ENCODE measurements around the gene MRM3. TPM values are rescaled to one million over a fixed set of nuclear protein-coding genes. Genes with fewer than 3 reads are reported as not detected.
"Not testable (repeated sequence)": the region's sequence is repeated elsewhere in the genome, so short reads cannot be mapped to it uniquely, and the experiment has no call there.

MRM3 gene
- total RNA-seq, 2 donors from 2014 or later: 14.0 to 18.7 TPM

GRCh38 chr17:835263-835662 is 53.1 kb downstream of the MRM3 start:
- H3K27me3 Mint-ChIP-seq (ENCODE audit: insufficient read depth): no peaks in the 10 kb centered on the region
- H3K9ac ChIP-seq (ENCODE audit: extremely low read depth, low read length, poor library complexity, severe bottlenecking): no peak overlapping the region
- no peak overlapping the region for H3K4me3 ChIP-seq (ENCODE audit: low read length)
- H3K27ac ChIP-seq (ENCODE audit: low read depth, low read length): peak overlapping the region; percentile 65
- TF ChIP-seq CTCF (conservative IDR thresholded peaks at IDR 0.05): no peak
- peak; percentile 76 for DNase-seq
- no peaks in the 10 kb centered on the region for H3K9me3 ChIP-seq (ENCODE audit: control insufficient read depth, low read length)
- no peaks in the 10 kb centered on the region for H3K4me1 ChIP-seq (ENCODE audit: control insufficient read depth, insufficient read depth, low read length)
- H3K4me1 Mint-ChIP-seq: peaks cover 3% of the 10 kb centered on the region
- peaks cover 40% of the 10 kb centered on the region for H3K36me3 ChIP-seq (ENCODE audit: control insufficient read depth, insufficient read depth, low read length)
- H3K9me3 Mint-ChIP-seq: peaks cover 6% of the 10 kb centered on the region
- WGBS, 2 experiments (ENCODE audit: insufficient coverage in 1 of 2, insufficient read length in 1 of 2): 55 to 80% methylated on average over 5 to 8 of the region's 9 CpGs
- no peak overlapping the region for H3K4me3 Mint-ChIP-seq
- H3K27ac Mint-ChIP-seq: peak overlapping the region; percentile 88
- H3K27me3 ChIP-seq (ENCODE audit: control insufficient read depth, insufficient read depth, low read length, poor library complexity, severe bottlenecking): no peaks in the 10 kb centered on the region
- H3K36me3 Mint-ChIP-seq (ENCODE audit: low read depth): peaks cover 54% of the 10 kb centered on the region

GRCh38 chr17:835721-836120 is 53.6 kb downstream of the MRM3 start:
- H3K27me3 Mint-ChIP-seq (ENCODE audit: insufficient read depth); H3K4me3 ChIP-seq (ENCODE audit: low read length); DNase-seq; H3K27me3 ChIP-seq (ENCODE audit: control insufficient read depth, insufficient read depth, low read length, poor library complexity, severe bottlenecking); H3K9me3 Mint-ChIP-seq; H3K4me1 ChIP-seq (ENCODE audit: control insufficient read depth, insufficient read depth, low read length); H3K4me3 Mint-ChIP-seq; H3K4me1 Mint-ChIP-seq; H3K9me3 ChIP-seq (ENCODE audit: control insufficient read depth, low read length): not testable (repeated sequence)
- Mint-ChIP-seq H3K36me3 (ENCODE audit: low read depth) (peaks cover 56% of the 10 kb centered on the region), H3K27ac (peak overlapping the region; percentile 88)
- H3K27ac ChIP-seq (ENCODE audit: low read depth, low read length): peak overlapping the region; percentile 65
- peaks cover 42% of the 10 kb centered on the region for H3K36me3 ChIP-seq (ENCODE audit: control insufficient read depth, insufficient read depth, low read length)
- WGBS, 2 experiments (ENCODE audit: insufficient coverage in 1 of 2, insufficient read length in 1 of 2): 0% methylated on average over 1 of the region's 27 CpGs; no CpG with 5 or more reads in 1 of the 2 experiments
- peak overlapping the region; percentile 1 for H3K9ac ChIP-seq (ENCODE audit: extremely low read depth, low read length, poor library complexity, severe bottlenecking)

- no peaks in the 10 kb centered on the region for H3K4me1 ChIP-seq (ENCODE audit: control insufficient read depth, insufficient read depth, low read length)
- H3K4me3 Mint-ChIP-seq: no peak overlapping the region
- H3K9me3 ChIP-seq (ENCODE audit: control insufficient read depth, low read length): no peaks in the 10 kb centered on the region
- no peaks in the 10 kb centered on the region for H3K27me3 ChIP-seq (ENCODE audit: control insufficient read depth, insufficient read depth, low read length, poor library complexity, severe bottlenecking)
- H3K9me3 Mint-ChIP-seq: peaks cover 10% of the 10 kb centered on the region
- no peaks in the 10 kb centered on the region for H3K27me3 Mint-ChIP-seq (ENCODE audit: insufficient read depth)
- TF ChIP-seq CTCF (conservative IDR thresholded peaks at IDR 0.05): no peak
- 81 to 88% methylated on average over 8 to 9 of the region's 9 CpGs for WGBS, 2 experiments (ENCODE audit: insufficient coverage in 1 of 2, insufficient read length in 1 of 2)
- H3K36me3 ChIP-seq (ENCODE audit: control insufficient read depth, insufficient read depth, low read length): peaks cover 47% of the 10 kb centered on the region
- H3K9ac ChIP-seq (ENCODE audit: extremely low read depth, low read length, poor library complexity, severe bottlenecking): peak overlapping the region; percentile 1
- no peak overlapping the region for H3K4me3 ChIP-seq (ENCODE audit: low read length)
- H3K27ac Mint-ChIP-seq: peak overlapping the region; percentile 77
- H3K4me1 Mint-ChIP-seq: peaks cover 3% of the 10 kb centered on the region
- peaks cover 57% of the 10 kb centered on the region for H3K36me3 Mint-ChIP-seq (ENCODE audit: low read depth)
- peak overlapping the region; percentile 62 for H3K27ac ChIP-seq (ENCODE audit: low read depth, low read length)
- DNase-seq: no peak
Observed at GRCh38 chr17:836151-836550, 54.0 kb downstream of the MRM3 start.

GRCh38 chr17:838486-838885 is 56.3 kb downstream of the MRM3 start:
- Mint-ChIP-seq H3K36me3 (ENCODE audit: low read depth) (peaks cover 60% of the 10 kb centered on the region), H3K4me3 (no peak overlapping the region), H3K9me3 (peaks cover 9% of the 10 kb centered on the region), H3K4me1 (peaks cover 4% of the 10 kb centered on the region), H3K27ac (peak overlapping the region; percentile 60), H3K27me3 (ENCODE audit: insufficient read depth) (no peaks in the 10 kb centered on the region)
- H3K4me3 ChIP-seq (ENCODE audit: low read length): no peak overlapping the region
- no peaks in the 10 kb centered on the region for H3K27me3 ChIP-seq (ENCODE audit: control insufficient read depth, insufficient read depth, low read length, poor library complexity, severe bottlenecking)
- no peaks in the 10 kb centered on the region for H3K4me1 ChIP-seq (ENCODE audit: control insufficient read depth, insufficient read depth, low read length)
- peaks cover 58% of the 10 kb centered on the region for H3K36me3 ChIP-seq (ENCODE audit: control insufficient read depth, insufficient read depth, low read length)
- H3K27ac ChIP-seq (ENCODE audit: low read depth, low read length): no peak overlapping the region
- H3K9me3 ChIP-seq (ENCODE audit: control insufficient read depth, low read length): peaks cover 5% of the 10 kb centered on the region
- no peak overlapping the region for H3K9ac ChIP-seq (ENCODE audit: extremely low read depth, low read length, poor library complexity, severe bottlenecking)
- TF ChIP-seq CTCF (conservative IDR thresholded peaks at IDR 0.05): no peak
- 90 to 97% methylated on average over 5 to 11 of the region's 11 CpGs for WGBS, 2 experiments (ENCODE audit: insufficient coverage in 1 of 2, insufficient read length in 1 of 2)
- DNase-seq: no peak
